Karpas-422 (cell line): ENCODE measurements around the gene SPCS3. TPM values are rescaled to one million over a fixed set of nuclear protein-coding genes. Genes with fewer than 3 reads are reported as not detected.

Experiments used
- total RNA-seq: library from RNA; depleted of rRNA; stranded (reverse); fragments of >200 nt; shearing (Covaris generic); gene quantifications from 2 replicates; pipeline ENCODE4 v1.2.3, GENCODE V29; 2014; ENCODE audit warnings: low replicate concordance; rRNA removed

The SPCS3 gene
- total RNA-seq, 1 experiment from 2014 or later = 76.3 TPM

Other genes with a start within 250 kb of the SPCS3 start
- gene SPATA4, start 124.4 kb upstream of the SPCS3 start, total RNA-seq = not detected in 2 replicates
- not detected in 2 replicates for gene ASB5, start 50.7 kb upstream of the SPCS3 start, total RNA-seq